ENCODE data around the gene OOSP3. TPM values are rescaled to one million over a fixed set of nuclear protein-coding genes. Genes with fewer than 3 reads are reported as not detected.
"Not testable (repeated sequence)": the region's sequence is repeated elsewhere in the genome, so short reads cannot be mapped to it uniquely, and the experiment has no call there.

Gene OOSP3
- total RNA-seq, 2 donors from 2014 or later, result not detected

GRCh38 chr11:59849129-59849528 is 29.5 kb upstream of the OOSP3 start:
- H3K9me3 Mint-ChIP-seq, result no peaks in the 10 kb centered on the region
- H3K4me3 Mint-ChIP-seq, result no peak overlapping the region
- Histone ChIP-seq H3K36me3 (ENCODE audit: control insufficient read depth, insufficient read depth, low read length) (no peaks in the 10 kb centered on the region), H3K9ac (ENCODE audit: extremely low read depth, low read length, poor library complexity, severe bottlenecking) (no peak overlapping the region), H3K27ac (ENCODE audit: low read depth, low read length) (no peak overlapping the region), H3K9me3 (ENCODE audit: control insufficient read depth, low read length) (no peaks in the 10 kb centered on the region), H3K4me1 (ENCODE audit: control insufficient read depth, insufficient read depth, low read length) (no peaks in the 10 kb centered on the region), H3K27me3 (ENCODE audit: control insufficient read depth, insufficient read depth, low read length, poor library complexity, severe bottlenecking) (no peaks in the 10 kb centered on the region), H3K4me3 (ENCODE audit: low read length) (no peak overlapping the region)
- peaks cover 1% of the 10 kb centered on the region for H3K4me1 Mint-ChIP-seq
- no peaks in the 10 kb centered on the region for H3K36me3 Mint-ChIP-seq (ENCODE audit: low read depth)
- no peak overlapping the region for H3K27ac Mint-ChIP-seq
- TF ChIP-seq, protein P1, sequence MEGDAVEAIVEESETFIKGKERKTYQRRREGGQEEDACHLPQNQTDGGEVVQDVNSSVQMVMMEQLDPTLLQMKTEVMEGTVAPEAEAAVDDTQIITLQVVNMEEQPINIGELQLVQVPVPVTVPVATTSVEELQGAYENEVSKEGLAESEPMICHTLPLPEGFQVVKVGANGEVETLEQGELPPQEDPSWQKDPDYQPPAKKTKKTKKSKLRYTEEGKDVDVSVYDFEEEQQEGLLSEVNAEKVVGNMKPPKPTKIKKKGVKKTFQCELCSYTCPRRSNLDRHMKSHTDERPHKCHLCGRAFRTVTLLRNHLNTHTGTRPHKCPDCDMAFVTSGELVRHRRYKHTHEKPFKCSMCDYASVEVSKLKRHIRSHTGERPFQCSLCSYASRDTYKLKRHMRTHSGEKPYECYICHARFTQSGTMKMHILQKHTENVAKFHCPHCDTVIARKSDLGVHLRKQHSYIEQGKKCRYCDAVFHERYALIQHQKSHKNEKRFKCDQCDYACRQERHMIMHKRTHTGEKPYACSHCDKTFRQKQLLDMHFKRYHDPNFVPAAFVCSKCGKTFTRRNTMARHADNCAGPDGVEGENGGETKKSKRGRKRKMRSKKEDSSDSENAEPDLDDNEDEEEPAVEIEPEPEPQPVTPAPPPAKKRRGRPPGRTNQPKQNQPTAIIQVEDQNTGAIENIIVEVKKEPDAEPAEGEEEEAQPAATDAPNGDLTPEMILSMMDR (conservative IDR thresholded peaks at IDR 0.05), result no peak
- no peaks in the 10 kb centered on the region for H3K27me3 Mint-ChIP-seq (ENCODE audit: insufficient read depth)
- DNase-seq, result no peak
- WGBS, 2 experiments (ENCODE audit: insufficient coverage in 1 of 2, insufficient read length in 1 of 2), result 94 to 100% methylated on average over 1 to 2 of the region's 2 CpGs

- not testable (repeated sequence) for DNase-seq; H3K36me3 ChIP-seq (ENCODE audit: control insufficient read depth, insufficient read depth, low read length); H3K27me3 ChIP-seq (ENCODE audit: control insufficient read depth, insufficient read depth, low read length, poor library complexity, severe bottlenecking); H3K4me3 Mint-ChIP-seq; H3K9me3 Mint-ChIP-seq; H3K4me3 ChIP-seq (ENCODE audit: low read length); H3K9ac ChIP-seq (ENCODE audit: extremely low read depth, low read length, poor library complexity, severe bottlenecking); H3K27ac ChIP-seq (ENCODE audit: low read depth, low read length); H3K4me1 ChIP-seq (ENCODE audit: control insufficient read depth, insufficient read depth, low read length); H3K4me1 Mint-ChIP-seq; H3K9me3 ChIP-seq (ENCODE audit: control insufficient read depth, low read length); H3K36me3 Mint-ChIP-seq (ENCODE audit: low read depth); H3K27ac Mint-ChIP-seq; H3K27me3 Mint-ChIP-seq (ENCODE audit: insufficient read depth)
- 85 to 92% methylated on average over 2 of the region's 2 CpGs for WGBS, 2 experiments (ENCODE audit: insufficient coverage in 1 of 2, insufficient read length in 1 of 2)
These were observed 29.0 kb upstream of the OOSP3 start for GRCh38 chr11:59849551-59849950.

DNA sequence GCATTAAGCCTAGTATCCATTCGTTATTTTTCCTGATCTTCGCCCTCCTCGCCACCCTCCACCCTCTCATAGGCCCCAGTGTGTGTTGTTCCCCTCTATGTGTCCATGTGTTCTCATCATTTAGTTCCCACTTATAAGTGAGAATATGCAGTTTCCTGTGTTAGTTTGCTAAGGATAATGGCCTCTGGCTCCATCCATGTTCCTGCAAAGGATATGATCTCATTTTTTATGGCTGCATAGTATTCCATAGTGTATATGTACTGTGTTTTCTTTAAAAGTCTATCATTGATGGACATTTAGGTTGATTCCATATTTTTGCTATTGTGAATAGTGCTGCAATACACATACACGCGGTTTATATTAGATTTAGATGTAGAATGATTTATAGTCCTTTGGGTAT is 27.2 kb upstream of the OOSP3 start:
- not testable (repeated sequence) for H3K4me3 Mint-ChIP-seq; DNase-seq; H3K27ac ChIP-seq (ENCODE audit: low read depth, low read length); H3K4me1 Mint-ChIP-seq; H3K9me3 ChIP-seq (ENCODE audit: control insufficient read depth, low read length); H3K27me3 ChIP-seq (ENCODE audit: control insufficient read depth, insufficient read depth, low read length, poor library complexity, severe bottlenecking); H3K4me3 ChIP-seq (ENCODE audit: low read length); H3K9ac ChIP-seq (ENCODE audit: extremely low read depth, low read length, poor library complexity, severe bottlenecking); H3K27me3 Mint-ChIP-seq (ENCODE audit: insufficient read depth); H3K27ac Mint-ChIP-seq; H3K36me3 ChIP-seq (ENCODE audit: control insufficient read depth, insufficient read depth, low read length); H3K9me3 Mint-ChIP-seq; H3K36me3 Mint-ChIP-seq (ENCODE audit: low read depth); H3K4me1 ChIP-seq (ENCODE audit: control insufficient read depth, insufficient read depth, low read length)
- whole genome bisulfite sequencing, 2 experiments (ENCODE audit: insufficient coverage in 1 of 2, insufficient read length in 1 of 2), result 67 to 96% methylated on average over 1 to 5 of the region's 5 CpGs

- no peaks in the 10 kb centered on the region for H3K36me3 ChIP-seq (ENCODE audit: control insufficient read depth, insufficient read depth, low read length)
- no peak overlapping the region for H3K27ac ChIP-seq (ENCODE audit: low read depth, low read length)
- no peak overlapping the region for H3K4me3 ChIP-seq (ENCODE audit: low read length)
- TF ChIP-seq, protein P1 (conservative IDR thresholded peaks at IDR 0.05), result no peak
- no peak overlapping the region for H3K9ac ChIP-seq (ENCODE audit: extremely low read depth, low read length, poor library complexity, severe bottlenecking)
- 73% methylated on average over 1 to 2 of the region's 2 CpGs for WGBS, 2 experiments (ENCODE audit: insufficient coverage in 1 of 2, insufficient read length in 1 of 2)
- no peaks in the 10 kb centered on the region for H3K9me3 ChIP-seq (ENCODE audit: control insufficient read depth, low read length)
- H3K36me3 Mint-ChIP-seq (ENCODE audit: low read depth), result no peaks in the 10 kb centered on the region
- no peak overlapping the region for H3K27ac Mint-ChIP-seq
- H3K4me1 Mint-ChIP-seq, result peaks cover 7% of the 10 kb centered on the region
- no peaks in the 10 kb centered on the region for H3K4me1 ChIP-seq (ENCODE audit: control insufficient read depth, insufficient read depth, low read length)
- no peaks in the 10 kb centered on the region for H3K27me3 ChIP-seq (ENCODE audit: control insufficient read depth, insufficient read depth, low read length, poor library complexity, severe bottlenecking)
- H3K9me3 Mint-ChIP-seq, result no peaks in the 10 kb centered on the region
- no peak for DNase-seq
- H3K27me3 Mint-ChIP-seq (ENCODE audit: insufficient read depth), result no peaks in the 10 kb centered on the region
- H3K4me3 Mint-ChIP-seq, result no peak overlapping the region
These were observed 23.7 kb upstream of the OOSP3 start for GRCh38 chr11:59854871-59855270.
